Loucy (cell line): Measurements from ENCODE around the gene RIMBP2.

Experiments
- H2AFZ ChIP-seq: fragments of 200-600 bp; sonication (generic); 2 replicates; pipeline ENCODE4 v1.6.0; 2016; ENCODE audit warnings: antibody characterized with exemption, mild to moderate bottlenecking, low read length, moderate library complexity
- H3F3A ChIP-seq: fragments of 200-600 bp; 2 replicates; pipeline ENCODE4 v1.6.0; 2016; ENCODE audit warnings: antibody characterized with exemption, low read depth, mild to moderate bottlenecking
- H3K27me3 ChIP-seq: fragments of 200-600 bp; sonication (generic); 2 replicates; pipeline ENCODE4 v1.6.1; 2014; ENCODE audit warnings: low read length, mild to moderate bottlenecking; ENCODE audit not compliant: insufficient read depth, poor library complexity, severe bottlenecking
- H3K36me3 ChIP-seq: fragments of 200-600 bp; sonication (generic); 2 replicates; pipeline ENCODE4 v1.6.1; 2016; ENCODE audit warnings: low read length; ENCODE audit not compliant: insufficient read depth
- H3K4me1 ChIP-seq: fragments of 200-600 bp; sonication (generic); 2 replicates; pipeline ENCODE4 v1.5.1; 2014; ENCODE audit warnings: low read length, mild to moderate bottlenecking; ENCODE audit not compliant: insufficient read depth, poor library complexity, severe bottlenecking
- H3K4me2 ChIP-seq: fragments of 200-600 bp; sonication (generic); 2 replicates; pipeline ENCODE4 v1.6.0; 2014; ENCODE audit warnings: antibody characterized with exemption, low read length, low read depth, mild to moderate bottlenecking; ENCODE audit not compliant: poor library complexity, severe bottlenecking
- H3K4me3 ChIP-seq: fragments of 200-600 bp; sonication (generic); 2 replicates; pipeline ENCODE4 v1.5.1; 2014; ENCODE audit warnings: low read length, mild to moderate bottlenecking, mixed read lengths; ENCODE audit not compliant: poor library complexity, severe bottlenecking
- H3K79me2 ChIP-seq: fragments of 200-600 bp; sonication (generic); 2 replicates; pipeline ENCODE4 v1.6.1; 2014; ENCODE audit warnings: low read length; ENCODE audit not compliant: insufficient read depth
- H3K9ac ChIP-seq: fragments of 200-600 bp; sonication (generic); 2 replicates; pipeline ENCODE4 v1.6.0; 2014; ENCODE audit warnings: mild to moderate bottlenecking, low read depth, low read length, moderate library complexity; ENCODE audit not compliant: poor library complexity, severe bottlenecking
- H3K9me2 ChIP-seq: fragments of 200-600 bp; sonication (generic); replicated peaks from 2 replicates; pipeline ENCODE4 v1.6.1; 2016; ENCODE audit warnings: low read depth, low read length, mixed read lengths
- H3K9me3 ChIP-seq: fragments of 200-600 bp; sonication (generic); 2 replicates; pipeline ENCODE4 v1.6.1; 2014; ENCODE audit warnings: mild to moderate bottlenecking, antibody characterized with exemption, low read length, low read depth; ENCODE audit not compliant: insufficient read depth
- H4K20me1 ChIP-seq: fragments of 200-600 bp; sonication (generic); 2 replicates; pipeline ENCODE4 v1.6.0; 2014; ENCODE audit warnings: antibody characterized with exemption, low read length, mild to moderate bottlenecking; ENCODE audit not compliant: insufficient read depth, poor library complexity, severe bottlenecking
- CTCF ChIP-seq: fragments of 200-600 bp; sonication (generic); conservative IDR thresholded peaks from 2 replicates; pipeline ENCODE4 v1.5.1; 2014; ENCODE audit warnings: mild to moderate bottlenecking, antibody characterized with exemption, low read length
- EZH2phosphoT487 ChIP-seq: fragments of 200-600 bp; IDR thresholded peaks from 2 replicates; pipeline ENCODE4 v1.6.1; 2018; ENCODE audit warnings: antibody characterized with exemption, mild to moderate bottlenecking, moderate library complexity, borderline replicate concordance

Gene RIMBP2

GRCh38 chr12:130615861-130616345 is 100.2 kb downstream of the RIMBP2 start:
- no peak for TF ChIP-seq CTCF
- no peak for TF ChIP-seq EZH2phosphoT487
- no peaks in the 10 kb centered on the region for H4K20me1 ChIP-seq
- no peaks in the 10 kb centered on the region for H3K27me3 ChIP-seq
- H2AFZ ChIP-seq: no peak overlapping the region
- H3K9me3 ChIP-seq: peaks cover 7% of the 10 kb centered on the region; the same call in 1 of the 2 replicates
- H3K79me2 ChIP-seq: no peaks in the 10 kb centered on the region
- no peak overlapping the region for H3K4me2 ChIP-seq
- no peak overlapping the region for H3K4me3 ChIP-seq
- no peaks in the 10 kb centered on the region for H3F3A ChIP-seq
- no peak overlapping the region for H3K9ac ChIP-seq
- H3K36me3 ChIP-seq: no peaks in the 10 kb centered on the region
- H3K4me1 ChIP-seq: no peaks in the 10 kb centered on the region
- H3K9me2 ChIP-seq: no peaks in the 10 kb centered on the region

- Histone ChIP-seq H3K4me3 (no peak overlapping the region), H3K4me2 (no peak overlapping the region), H2AFZ (no peak overlapping the region), H3K27me3 (no peaks in the 10 kb centered on the region), H3K4me1 (no peaks in the 10 kb centered on the region), H3F3A (no peaks in the 10 kb centered on the region), H3K9me2 (no peaks in the 10 kb centered on the region), H3K9me3 (peaks cover 3% of the 10 kb centered on the region; the same call in 1 of the 2 replicates), H4K20me1 (no peaks in the 10 kb centered on the region), H3K79me2 (no peaks in the 10 kb centered on the region), H3K36me3 (no peaks in the 10 kb centered on the region), H3K9ac (no peak overlapping the region)
- TF ChIP-seq EZH2phosphoT487: no peak
- TF ChIP-seq CTCF: no peak
Observed at GRCh38 chr12:130614530-130614905, 101.6 kb downstream of the RIMBP2 start.

GRCh38 chr12:130613831-130614529 is 102.1 kb downstream of the RIMBP2 start:
- no peaks in the 10 kb centered on the region for H3F3A ChIP-seq
- H3K4me3 ChIP-seq: no peak overlapping the region
- no peak overlapping the region for H3K9ac ChIP-seq
- H2AFZ ChIP-seq: no peak overlapping the region
- TF ChIP-seq CTCF: no peak
- no peak for TF ChIP-seq EZH2phosphoT487
- no peaks in the 10 kb centered on the region for H3K36me3 ChIP-seq
- H3K4me2 ChIP-seq: no peak overlapping the region
- no peaks in the 10 kb centered on the region for H4K20me1 ChIP-seq
- H3K79me2 ChIP-seq: no peaks in the 10 kb centered on the region
- no peaks in the 10 kb centered on the region for H3K27me3 ChIP-seq
- H3K9me3 ChIP-seq: peaks cover 3% of the 10 kb centered on the region; the same call in 1 of the 2 replicates
- no peaks in the 10 kb centered on the region for H3K9me2 ChIP-seq
- H3K4me1 ChIP-seq: no peaks in the 10 kb centered on the region
